NCI-H2227 treated with DMSO at 0.1 percent for 48 hours (cell line): Measurements from ENCODE around the gene LGALS9C.
"Not testable (repeated sequence)": the region's sequence is repeated elsewhere in the genome, so short reads cannot be mapped to it uniquely, and the experiment has no call there.

ENCODE experiments used
- DNase-seq: peaks from one replicate; lab custom pipeline; 2025; lab: John Stamatoyannopoulos, UW

The LGALS9C gene

GRCh38 chr17:18478362-18478761, 1.8 kb downstream of the LGALS9C start:
- not testable (repeated sequence) for DNase-seq

DNA sequence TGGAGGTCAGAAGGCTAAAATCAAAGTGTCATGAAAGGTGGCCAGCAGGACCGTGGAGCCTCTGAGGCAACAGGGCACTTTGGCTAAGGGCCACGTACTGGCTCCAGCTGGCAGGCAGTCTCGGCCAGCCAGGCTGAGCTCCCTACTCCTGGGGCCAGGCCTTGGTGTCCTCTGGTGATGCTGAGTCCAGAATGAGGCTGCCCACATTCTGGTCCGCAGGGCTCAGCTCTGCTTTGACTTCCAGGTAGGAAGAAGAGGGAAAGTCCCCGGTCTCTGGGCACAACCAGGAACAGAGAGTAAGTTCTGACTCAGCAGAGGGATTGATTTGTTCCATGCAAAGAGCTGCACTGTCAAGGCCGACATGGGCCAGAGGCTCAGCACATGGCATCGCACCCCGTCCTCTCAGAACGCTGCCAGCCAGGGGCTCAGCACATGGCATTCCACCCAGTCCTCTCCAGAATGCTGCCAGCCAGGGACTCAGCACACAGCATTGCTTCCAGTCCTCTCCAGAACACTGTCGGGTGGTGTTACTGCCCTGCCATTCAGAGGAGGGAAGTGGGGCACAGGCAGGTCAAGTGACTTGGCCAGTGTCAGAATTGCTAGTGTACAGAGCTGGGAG, 2.5 kb downstream of the LGALS9C start:
- DNase-seq: not testable (repeated sequence)

DNA sequence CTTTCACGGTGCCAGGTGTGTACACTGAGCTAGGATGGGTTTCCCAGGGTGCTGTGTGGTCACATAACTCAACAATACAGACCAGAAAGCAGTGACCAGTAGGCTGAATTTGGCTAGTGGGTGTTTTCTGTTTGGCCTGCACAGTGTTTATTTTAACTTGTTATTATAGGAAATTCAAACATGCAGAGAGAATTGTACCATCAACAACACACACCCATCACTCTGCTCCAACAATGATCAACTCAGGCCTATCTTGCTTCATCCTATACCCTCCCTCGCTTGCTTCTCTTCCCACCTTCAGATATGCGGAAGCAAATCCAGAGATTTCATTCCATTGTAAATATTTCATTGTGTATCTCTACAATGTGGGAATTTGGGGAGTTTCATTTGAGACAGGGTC, 5.2 kb downstream of the LGALS9C start:
- not testable (repeated sequence) for DNase-seq

GRCh38 chr17:18485936-18486464, 9.4 kb downstream of the LGALS9C start:
- not testable (repeated sequence) for DNase-seq

DNA sequence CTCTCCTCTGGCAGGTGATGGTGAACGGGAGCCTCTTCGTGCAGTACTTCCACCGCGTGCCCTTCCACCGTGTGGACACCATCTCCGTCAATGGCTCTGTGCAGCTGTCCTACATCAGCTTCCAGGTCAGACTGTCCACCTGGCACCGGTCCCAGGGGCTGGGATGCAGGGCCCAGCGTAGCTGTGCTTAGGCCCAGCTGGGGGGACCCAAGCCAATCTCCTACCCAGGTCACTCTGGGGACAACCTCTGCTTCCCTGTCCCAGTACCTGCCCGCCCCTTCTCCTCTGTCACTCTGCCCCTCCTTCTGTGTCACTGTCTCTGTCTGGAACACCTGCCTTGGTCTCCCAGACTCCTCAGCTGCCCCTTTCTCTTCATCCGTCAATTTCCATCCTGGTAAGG, 11.0 kb downstream of the LGALS9C start:
- DNase-seq: not testable (repeated sequence)

GRCh38 chr17:18488622-18489021, 12.0 kb downstream of the LGALS9C start:
- not testable (repeated sequence) for DNase-seq

GRCh38 chr17:18490016-18490415, 13.4 kb downstream of the LGALS9C start:
- not testable (repeated sequence) for DNase-seq

- not testable (repeated sequence) for DNase-seq
These were observed 16.3 kb downstream of the LGALS9C start for GRCh38 chr17:18492712-18493480.

GRCh38 chr17:18494250-18494768, 17.7 kb downstream of the LGALS9C start:
- not testable (repeated sequence) for DNase-seq

DNA sequence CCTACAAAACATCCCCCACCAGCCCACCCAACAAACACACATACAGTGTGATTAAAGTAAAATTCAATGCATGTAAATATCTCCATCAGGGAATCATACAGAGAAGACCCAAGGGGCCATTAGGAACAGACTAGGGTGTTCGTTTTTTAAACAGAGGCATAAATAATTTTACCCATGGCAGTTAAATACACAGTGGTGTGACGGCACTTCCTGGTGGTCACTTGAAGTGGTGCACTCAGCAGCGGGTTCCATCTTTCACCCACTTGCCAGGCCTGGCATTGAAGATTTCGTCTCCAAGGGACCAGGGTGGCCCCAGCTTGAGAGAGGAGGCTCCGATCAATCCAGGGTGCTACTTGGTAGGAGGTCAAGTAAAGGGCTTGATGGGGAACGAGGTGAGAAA, 20.5 kb downstream of the LGALS9C start:
- not testable (repeated sequence) for DNase-seq

DNA sequence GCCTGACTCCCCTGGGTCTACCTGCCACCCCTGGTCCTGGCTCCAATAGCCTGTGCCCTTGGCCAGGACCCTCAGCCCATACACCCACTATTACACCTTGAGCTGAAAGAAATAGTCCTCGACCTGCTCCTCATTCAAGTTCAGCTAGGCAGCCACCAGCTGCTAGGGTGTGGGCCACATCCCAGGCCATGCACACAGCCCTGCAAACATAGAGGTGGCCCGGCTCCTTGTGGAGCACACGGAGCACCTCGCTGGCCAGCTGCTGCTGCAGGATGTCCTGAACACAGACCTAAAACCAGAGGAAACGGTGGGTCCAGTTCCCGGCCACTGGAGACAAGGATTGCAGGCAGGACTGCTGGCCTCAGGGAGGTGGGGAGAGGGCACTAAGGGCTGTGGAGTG, 22.5 kb downstream of the LGALS9C start:
- DNase-seq: not testable (repeated sequence)

GRCh38 chr17:18499756-18500155, 23.2 kb downstream of the LGALS9C start:
- not testable (repeated sequence) for DNase-seq

GRCh38 chr17:18500281-18500680, 23.7 kb downstream of the LGALS9C start:
- DNase-seq: not testable (repeated sequence)

DNA sequence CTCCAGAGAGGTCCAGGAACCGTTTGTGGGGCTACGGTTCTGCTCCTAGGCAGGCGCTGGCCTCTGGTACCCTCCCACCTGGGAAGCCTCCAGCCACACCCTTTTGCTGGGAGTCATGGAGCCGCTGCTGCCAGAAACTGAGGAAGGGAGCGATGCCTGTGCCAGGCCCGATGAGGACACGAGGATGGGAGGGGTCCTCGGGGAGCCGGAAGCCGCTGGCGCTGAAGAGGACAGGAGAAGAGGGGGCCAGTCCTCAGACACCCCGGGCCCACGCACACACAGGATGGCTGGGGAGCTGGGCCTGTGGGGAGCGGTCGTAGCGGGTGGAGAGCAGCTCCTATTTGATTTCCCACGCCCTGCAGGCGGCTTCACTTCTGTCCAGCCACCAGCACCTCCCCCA, 24.2 kb downstream of the LGALS9C start:
- DNase-seq: not testable (repeated sequence)

DNA sequence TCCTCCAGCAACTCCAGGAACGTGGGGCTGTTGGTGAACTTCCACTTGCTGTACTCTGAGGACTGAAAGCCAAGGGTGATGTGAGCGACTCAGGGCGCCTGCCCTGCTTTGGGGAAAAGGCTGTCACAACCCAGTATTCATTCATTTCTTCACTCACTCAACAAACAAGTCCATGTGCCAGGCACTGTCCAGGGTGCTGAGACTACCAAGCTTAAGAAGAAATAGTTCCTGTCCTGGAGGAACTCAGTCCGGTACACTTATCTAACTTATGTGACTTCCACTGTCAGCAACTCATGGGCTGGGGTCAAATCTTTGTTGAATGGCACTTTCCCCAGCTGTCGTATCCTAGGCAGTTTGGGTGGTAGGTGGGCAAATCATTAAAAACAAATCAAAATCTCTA, 26.6 kb downstream of the LGALS9C start:
- DNase-seq: not testable (repeated sequence)

- DNase-seq: not testable (repeated sequence)
These were observed 31.1 kb downstream of the LGALS9C start for GRCh38 chr17:18507729-18508128.

DNA sequence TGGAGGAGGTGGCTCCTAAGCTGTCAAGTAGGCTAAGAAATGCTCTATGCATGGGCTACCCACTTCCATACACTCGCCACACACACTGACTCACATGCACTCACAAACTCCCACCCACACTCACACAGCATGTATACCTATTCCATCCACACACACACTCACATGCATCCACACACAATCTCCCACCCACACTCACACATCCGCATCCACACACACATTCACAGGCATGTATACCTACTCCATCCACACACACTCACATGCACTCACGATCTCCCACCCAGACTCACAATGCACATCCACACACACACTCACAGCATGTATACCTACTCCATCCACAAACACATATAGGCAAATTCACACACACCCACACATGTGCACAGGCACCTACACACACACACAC, 32.1 kb downstream of the LGALS9C start:
- not testable (repeated sequence) for DNase-seq

GRCh38 chr17:18521100-18521499, 44.5 kb downstream of the LGALS9C start:
- not testable (repeated sequence) for DNase-seq

DNA sequence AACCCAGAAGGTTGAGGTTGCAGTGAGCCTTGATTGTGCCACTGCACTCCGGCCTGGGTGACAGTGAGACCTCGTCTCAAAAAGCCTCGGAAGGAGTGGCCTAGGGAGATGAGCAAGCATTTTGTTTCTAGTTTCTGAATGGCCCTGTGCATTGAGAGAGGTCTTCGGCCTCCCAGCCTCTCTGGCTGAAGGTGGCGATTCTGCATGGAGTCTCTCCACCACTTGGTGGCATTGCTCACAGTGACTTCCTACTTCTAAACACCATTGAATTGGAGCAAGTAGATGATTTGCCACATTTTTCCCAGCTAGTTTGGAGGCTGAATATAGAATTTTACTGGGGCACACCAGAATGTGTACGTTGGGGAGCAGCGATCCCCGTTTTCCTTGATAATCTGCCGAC, 48.4 kb downstream of the LGALS9C start:
- not testable (repeated sequence) for DNase-seq

GRCh38 chr17:18526168-18526800, 49.7 kb downstream of the LGALS9C start:
- DNase-seq: not testable (repeated sequence)

- not testable (repeated sequence) for DNase-seq
These were observed 50.8 kb downstream of the LGALS9C start for GRCh38 chr17:18527354-18527753.

GRCh38 chr17:18528435-18528834, 51.8 kb downstream of the LGALS9C start:
- DNase-seq: not testable (repeated sequence)
